HepG2 (cell line): ENCODE data around the gene EED. TPM values are rescaled to one million over a fixed set of nuclear protein-coding genes. Genes with fewer than 3 reads are reported as not detected.

Experiments used
- CAMTA2 ChIP-seq: sonication (generic); formaldehyde crosslinking; IDR thresholded peaks from 2 replicates; pipeline ENCODE4 v1.4.0; 2020; ENCODE audit warnings: mild to moderate bottlenecking, missing genetic modification reagents, borderline replicate concordance
- HDAC1 ChIP-seq: sonication (generic); formaldehyde crosslinking; IDR thresholded peaks from 2 replicates; pipeline ENCODE4 v1.5.1; 2020; ENCODE audit warnings: mild to moderate bottlenecking, missing genetic modification reagents
- MBD4 ChIP-seq: IDR thresholded peaks from 2 replicates; pipeline ENCODE4 v1.6.1; 2012; ENCODE audit warnings: low read length, inconsistent platforms, borderline replicate concordance
- NBN ChIP-seq: fragments of 450-650 bp; conservative IDR thresholded peaks from 2 replicates; pipeline ENCODE4 v1.6.1; 2017
- SCMH1 ChIP-seq: sonication (generic); formaldehyde crosslinking; IDR thresholded peaks from 2 replicates; pipeline ENCODE4 v1.9.0; 2021; ENCODE audit warnings: missing genetic modification reagents, mild to moderate bottlenecking, borderline replicate concordance
- SNRNP70 ChIP-seq: fragments of 200-400 bp; formaldehyde crosslinking; IDR thresholded peaks from 2 replicates; pipeline ENCODE4 v1.6.1; 2017; ENCODE audit warnings: mild to moderate bottlenecking, low read depth, low read length, moderate library complexity
- TARDBP ChIP-seq: sonication (generic); formaldehyde crosslinking; IDR thresholded peaks from 2 replicates; pipeline ENCODE4 v1.8.0; 2022; ENCODE audit warnings: mild to moderate bottlenecking, missing genetic modification reagents
- ZNF160 ChIP-seq: sonication (generic); formaldehyde crosslinking; IDR thresholded peaks from 2 replicates; pipeline ENCODE4 v1.8.0; 2022; ENCODE audit warnings: mild to moderate bottlenecking, inconsistent platforms, missing genetic modification reagents
- ZNF256 ChIP-seq: sonication (generic); formaldehyde crosslinking; conservative IDR thresholded peaks from 2 replicates; pipeline ENCODE4 v1.4.0; 2020; ENCODE audit warnings: missing genetic modification reagents
- ZNF891 ChIP-seq: sonication (generic); formaldehyde crosslinking; IDR thresholded peaks from 2 replicates; pipeline ENCODE4 v1.5.0; 2020; ENCODE audit warnings: mild to moderate bottlenecking, missing genetic modification reagents
- polyA plus RNA-seq, 8 experiments: library from polyadenylated mRNA; depleted of rRNA in 3 of 8; stranded (reverse) in 7 of 8; unstranded in 1 of 8; fragments of >200 nt; fragmentation: Illumina TruSeq in 4 of 8; extraction: Trizol in 4 of 8; gene quantifications; 2 replicates each; pipeline versions ENCODE4 v1.2.1 to v1.2.3, GENCODE V29; 2011 to 2016; ENCODE audit warnings: low read depth in 4 of 8, missing spikeins in 1 of 8, mixed read lengths in 1 of 8; ENCODE audit not compliant: insufficient read depth in 1 of 8
- total RNA-seq, 5 experiments: library from RNA; depleted of rRNA; stranded (reverse); fragments of >200 nt; fragmentation: Illumina TruSeq; extraction: Trizol; gene quantifications; 2 replicates each; pipeline ENCODE4 v1.2.3, GENCODE V29; 2016; ENCODE audit warnings: low read depth in 1 of 5
- TF ChIP-seq, protein P1 (sequence below): sonication (generic); formaldehyde crosslinking; conservative IDR thresholded peaks from 2 replicates; pipeline ENCODE4 v1.4.0; 2020; ENCODE audit warnings: missing genetic modification reagents
- TF ChIP-seq, protein P2 (sequence below): sonication (generic); formaldehyde crosslinking; IDR thresholded peaks from 2 replicates; pipeline ENCODE4 v1.5.0; 2020; ENCODE audit warnings: missing genetic modification reagents
- TF ChIP-seq, protein P3 (sequence below): sonication (generic); formaldehyde crosslinking; IDR thresholded peaks from 2 replicates; pipeline ENCODE4 v1.5.0; 2020; ENCODE audit warnings: mild to moderate bottlenecking, missing genetic modification reagents, borderline replicate concordance
- TF ChIP-seq, protein P4 (sequence below): sonication (generic); formaldehyde crosslinking; IDR thresholded peaks from 2 replicates; pipeline ENCODE4; 2020; ENCODE audit warnings: missing genetic modification reagents, mild to moderate bottlenecking, borderline replicate concordance
- TF ChIP-seq, protein P5 (sequence below): sonication (generic); formaldehyde crosslinking; IDR thresholded peaks from 2 replicates; pipeline ENCODE4 v1.8.1; 2023; ENCODE audit warnings: mild to moderate bottlenecking, missing genetic modification reagents, borderline replicate concordance

EED gene
- total and polyA plus RNA-seq, 2 of the 13 experiments (the other 11 are each of a cell fraction or from before 2014, with no cell fraction given) = 11.0 to 28.4 TPM

DNA sequence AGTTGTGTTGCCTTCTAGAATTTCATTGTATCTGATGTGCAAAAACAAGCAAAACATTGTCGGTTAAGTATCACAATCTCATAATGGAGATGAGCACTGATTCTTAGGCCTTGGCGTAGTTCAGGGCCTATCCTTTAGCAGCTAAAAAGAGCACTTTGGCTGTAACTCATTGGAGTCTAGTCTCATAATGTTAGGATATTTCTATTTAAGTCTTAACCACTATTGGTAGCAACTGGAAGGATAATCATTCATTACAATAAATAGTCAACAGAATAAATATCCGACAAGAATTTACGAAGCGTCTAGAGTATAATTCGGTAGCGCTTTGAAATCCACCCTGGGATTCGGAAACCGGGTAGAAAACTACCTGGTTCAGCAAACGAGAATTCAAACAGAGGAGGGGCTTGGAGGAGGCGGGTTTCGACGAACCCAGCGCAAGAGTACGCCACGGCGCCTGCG is 461 bp upstream of the EED start (continued):
- TF ChIP-seq, protein P1, sequence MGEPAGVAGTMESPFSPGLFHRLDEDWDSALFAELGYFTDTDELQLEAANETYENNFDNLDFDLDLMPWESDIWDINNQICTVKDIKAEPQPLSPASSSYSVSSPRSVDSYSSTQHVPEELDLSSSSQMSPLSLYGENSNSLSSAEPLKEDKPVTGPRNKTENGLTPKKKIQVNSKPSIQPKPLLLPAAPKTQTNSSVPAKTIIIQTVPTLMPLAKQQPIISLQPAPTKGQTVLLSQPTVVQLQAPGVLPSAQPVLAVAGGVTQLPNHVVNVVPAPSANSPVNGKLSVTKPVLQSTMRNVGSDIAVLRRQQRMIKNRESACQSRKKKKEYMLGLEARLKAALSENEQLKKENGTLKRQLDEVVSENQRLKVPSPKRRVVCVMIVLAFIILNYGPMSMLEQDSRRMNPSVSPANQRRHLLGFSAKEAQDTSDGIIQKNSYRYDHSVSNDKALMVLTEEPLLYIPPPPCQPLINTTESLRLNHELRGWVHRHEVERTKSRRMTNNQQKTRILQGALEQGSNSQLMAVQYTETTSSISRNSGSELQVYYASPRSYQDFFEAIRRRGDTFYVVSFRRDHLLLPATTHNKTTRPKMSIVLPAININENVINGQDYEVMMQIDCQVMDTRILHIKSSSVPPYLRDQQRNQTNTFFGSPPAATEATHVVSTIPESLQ (CRISPR knock-in tag) = no peak
- TF ChIP-seq ZNF160 (CRISPR knock-in tag) (no peak), ZNF891 (no peak), HDAC1 (CRISPR knock-in tag) (peak; percentile 59; the same call in 1 of the 2 replicates), SNRNP70 (no peak), NBN (no peak), ZNF256 (CRISPR knock-in tag) (no peak), SCMH1 (CRISPR knock-in tag) (no peak), CAMTA2 (CRISPR knock-in tag) (no peak), MBD4 (no peak), TARDBP (CRISPR knock-in tag) (no peak)
- TF ChIP-seq, protein P2, sequence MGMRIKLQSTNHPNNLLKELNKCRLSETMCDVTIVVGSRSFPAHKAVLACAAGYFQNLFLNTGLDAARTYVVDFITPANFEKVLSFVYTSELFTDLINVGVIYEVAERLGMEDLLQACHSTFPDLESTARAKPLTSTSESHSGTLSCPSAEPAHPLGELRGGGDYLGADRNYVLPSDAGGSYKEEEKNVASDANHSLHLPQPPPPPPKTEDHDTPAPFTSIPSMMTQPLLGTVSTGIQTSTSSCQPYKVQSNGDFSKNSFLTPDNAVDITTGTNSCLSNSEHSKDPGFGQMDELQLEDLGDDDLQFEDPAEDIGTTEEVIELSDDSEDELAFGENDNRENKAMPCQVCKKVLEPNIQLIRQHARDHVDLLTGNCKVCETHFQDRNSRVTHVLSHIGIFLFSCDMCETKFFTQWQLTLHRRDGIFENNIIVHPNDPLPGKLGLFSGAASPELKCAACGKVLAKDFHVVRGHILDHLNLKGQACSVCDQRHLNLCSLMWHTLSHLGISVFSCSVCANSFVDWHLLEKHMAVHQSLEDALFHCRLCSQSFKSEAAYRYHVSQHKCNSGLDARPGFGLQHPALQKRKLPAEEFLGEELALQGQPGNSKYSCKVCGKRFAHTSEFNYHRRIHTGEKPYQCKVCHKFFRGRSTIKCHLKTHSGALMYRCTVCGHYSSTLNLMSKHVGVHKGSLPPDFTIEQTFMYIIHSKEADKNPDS (CRISPR knock-in tag) = no peak
- TF ChIP-seq, protein P3, sequence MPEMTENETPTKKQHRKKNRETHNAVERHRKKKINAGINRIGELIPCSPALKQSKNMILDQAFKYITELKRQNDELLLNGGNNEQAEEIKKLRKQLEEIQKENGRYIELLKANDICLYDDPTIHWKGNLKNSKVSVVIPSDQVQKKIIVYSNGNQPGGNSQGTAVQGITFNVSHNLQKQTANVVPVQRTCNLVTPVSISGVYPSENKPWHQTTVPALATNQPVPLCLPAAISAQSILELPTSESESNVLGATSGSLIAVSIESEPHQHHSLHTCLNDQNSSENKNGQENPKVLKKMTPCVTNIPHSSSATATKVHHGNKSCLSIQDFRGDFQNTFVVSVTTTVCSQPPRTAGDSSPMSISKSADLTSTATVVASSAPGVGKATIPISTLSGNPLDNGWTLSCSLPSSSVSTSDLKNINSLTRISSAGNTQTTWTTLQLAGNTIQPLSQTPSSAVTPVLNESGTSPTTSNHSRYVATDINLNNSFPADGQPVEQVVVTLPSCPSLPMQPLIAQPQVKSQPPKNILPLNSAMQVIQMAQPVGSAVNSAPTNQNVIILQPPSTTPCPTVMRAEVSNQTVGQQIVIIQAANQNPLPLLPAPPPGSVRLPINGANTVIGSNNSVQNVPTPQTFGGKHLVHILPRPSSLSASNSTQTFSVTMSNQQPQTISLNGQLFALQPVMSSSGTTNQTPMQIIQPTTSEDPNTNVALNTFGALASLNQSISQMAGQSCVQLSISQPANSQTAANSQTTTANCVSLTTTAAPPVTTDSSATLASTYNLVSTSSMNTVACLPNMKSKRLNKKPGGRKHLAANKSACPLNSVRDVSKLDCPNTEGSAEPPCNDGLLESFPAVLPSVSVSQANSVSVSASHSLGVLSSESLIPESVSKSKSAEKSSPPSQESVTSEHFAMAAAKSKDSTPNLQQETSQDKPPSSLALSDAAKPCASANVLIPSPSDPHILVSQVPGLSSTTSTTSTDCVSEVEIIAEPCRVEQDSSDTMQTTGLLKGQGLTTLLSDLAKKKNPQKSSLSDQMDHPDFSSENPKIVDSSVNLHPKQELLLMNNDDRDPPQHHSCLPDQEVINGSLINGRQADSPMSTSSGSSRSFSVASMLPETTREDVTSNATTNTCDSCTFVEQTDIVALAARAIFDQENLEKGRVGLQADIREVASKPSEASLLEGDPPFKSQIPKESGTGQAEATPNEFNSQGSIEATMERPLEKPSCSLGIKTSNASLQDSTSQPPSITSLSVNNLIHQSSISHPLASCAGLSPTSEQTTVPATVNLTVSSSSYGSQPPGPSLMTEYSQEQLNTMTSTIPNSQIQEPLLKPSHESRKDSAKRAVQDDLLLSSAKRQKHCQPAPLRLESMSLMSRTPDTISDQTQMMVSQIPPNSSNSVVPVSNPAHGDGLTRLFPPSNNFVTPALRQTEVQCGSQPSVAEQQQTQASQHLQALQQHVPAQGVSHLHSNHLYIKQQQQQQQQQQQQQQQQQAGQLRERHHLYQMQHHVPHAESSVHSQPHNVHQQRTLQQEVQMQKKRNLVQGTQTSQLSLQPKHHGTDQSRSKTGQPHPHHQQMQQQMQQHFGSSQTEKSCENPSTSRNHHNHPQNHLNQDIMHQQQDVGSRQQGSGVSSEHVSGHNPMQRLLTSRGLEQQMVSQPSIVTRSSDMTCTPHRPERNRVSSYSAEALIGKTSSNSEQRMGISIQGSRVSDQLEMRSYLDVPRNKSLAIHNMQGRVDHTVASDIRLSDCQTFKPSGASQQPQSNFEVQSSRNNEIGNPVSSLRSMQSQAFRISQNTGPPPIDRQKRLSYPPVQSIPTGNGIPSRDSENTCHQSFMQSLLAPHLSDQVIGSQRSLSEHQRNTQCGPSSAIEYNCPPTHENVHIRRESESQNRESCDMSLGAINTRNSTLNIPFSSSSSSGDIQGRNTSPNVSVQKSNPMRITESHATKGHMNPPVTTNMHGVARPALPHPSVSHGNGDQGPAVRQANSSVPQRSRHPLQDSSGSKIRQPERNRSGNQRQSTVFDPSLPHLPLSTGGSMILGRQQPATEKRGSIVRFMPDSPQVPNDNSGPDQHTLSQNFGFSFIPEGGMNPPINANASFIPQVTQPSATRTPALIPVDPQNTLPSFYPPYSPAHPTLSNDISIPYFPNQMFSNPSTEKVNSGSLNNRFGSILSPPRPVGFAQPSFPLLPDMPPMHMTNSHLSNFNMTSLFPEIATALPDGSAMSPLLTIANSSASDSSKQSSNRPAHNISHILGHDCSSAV (CRISPR knock-in tag) = no peak
- TF ChIP-seq, protein P4, sequence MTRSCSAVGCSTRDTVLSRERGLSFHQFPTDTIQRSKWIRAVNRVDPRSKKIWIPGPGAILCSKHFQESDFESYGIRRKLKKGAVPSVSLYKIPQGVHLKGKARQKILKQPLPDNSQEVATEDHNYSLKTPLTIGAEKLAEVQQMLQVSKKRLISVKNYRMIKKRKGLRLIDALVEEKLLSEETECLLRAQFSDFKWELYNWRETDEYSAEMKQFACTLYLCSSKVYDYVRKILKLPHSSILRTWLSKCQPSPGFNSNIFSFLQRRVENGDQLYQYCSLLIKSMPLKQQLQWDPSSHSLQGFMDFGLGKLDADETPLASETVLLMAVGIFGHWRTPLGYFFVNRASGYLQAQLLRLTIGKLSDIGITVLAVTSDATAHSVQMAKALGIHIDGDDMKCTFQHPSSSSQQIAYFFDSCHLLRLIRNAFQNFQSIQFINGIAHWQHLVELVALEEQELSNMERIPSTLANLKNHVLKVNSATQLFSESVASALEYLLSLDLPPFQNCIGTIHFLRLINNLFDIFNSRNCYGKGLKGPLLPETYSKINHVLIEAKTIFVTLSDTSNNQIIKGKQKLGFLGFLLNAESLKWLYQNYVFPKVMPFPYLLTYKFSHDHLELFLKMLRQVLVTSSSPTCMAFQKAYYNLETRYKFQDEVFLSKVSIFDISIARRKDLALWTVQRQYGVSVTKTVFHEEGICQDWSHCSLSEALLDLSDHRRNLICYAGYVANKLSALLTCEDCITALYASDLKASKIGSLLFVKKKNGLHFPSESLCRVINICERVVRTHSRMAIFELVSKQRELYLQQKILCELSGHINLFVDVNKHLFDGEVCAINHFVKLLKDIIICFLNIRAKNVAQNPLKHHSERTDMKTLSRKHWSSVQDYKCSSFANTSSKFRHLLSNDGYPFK = no peak
- TF ChIP-seq, protein P5, sequence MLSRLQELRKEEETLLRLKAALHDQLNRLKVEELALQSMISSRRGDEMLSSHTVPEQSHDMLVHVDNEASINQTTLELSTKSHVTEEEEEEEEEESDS (CRISPR knock-in tag) = no peak
